ENCODE measurements around the gene NFYA. TPM values are rescaled to one million over a fixed set of nuclear protein-coding genes. Genes with fewer than 3 reads are reported as not detected.

NFYA gene
- total RNA-seq, 2 experiments from 2014 or later, result 26.2 to 29.8 TPM

Other genes with a start within 250 kb of the NFYA start
- 1 to 10 TPM; 1.6 to 2.3 TPM for gene UNC5CL, start 33.8 kb upstream of the NFYA start, total RNA-seq
- gene TSPO2, start 30.5 kb upstream of the NFYA start, total RNA-seq, result not detected
- not detected for gene APOBEC2, start 19.8 kb upstream of the NFYA start, total RNA-seq
- gene OARD1, start 618 bp upstream of the NFYA start, total RNA-seq, result 10 to 100 TPM; 34.3 to 37.2 TPM
- gene TREML1, start 81.4 kb downstream of the NFYA start, total RNA-seq, result not detected
- not detected for gene TREM2, start 90.1 kb downstream of the NFYA start, total RNA-seq
- 10 to 100 TPM; 19.2 to 21.5 TPM for gene TREML2, start 128.2 kb downstream of the NFYA start, total RNA-seq
- not detected for gene TREML4, start 155.4 kb downstream of the NFYA start, total RNA-seq
- not detected for gene TREM1, start 213.7 kb downstream of the NFYA start, total RNA-seq

Measured in activated CD4-positive, alpha-beta memory T cell treated with anti-CD3 and anti-CD28 coated beads, Interleukin-2, amount 10 ng/mL, durations not matched to agents 7 days and 5 days (primary cell).